BLaER1 treated with 17β-estradiol and CSF1 and Interleukin-3, amounts not matched to agents 10 nM and 100 nM (cell line): ENCODE results near the gene DDX23.

ENCODE experiments used
- H3K27ac ChIP-seq, 11 experiments: shearing (Covaris generic); formaldehyde crosslinking; 2 replicates each; pipeline ENCODE4 v1.8.1; 2022
- H3K27me3 ChIP-seq, 11 experiments: shearing (Covaris generic); formaldehyde crosslinking; 2 replicates each; pipeline ENCODE4 v1.8.1; 2022
- H3K36me3 ChIP-seq, 11 experiments: shearing (Covaris generic); formaldehyde crosslinking; 2 replicates each; pipeline ENCODE4 v1.8.1; 2022
- H3K4me1 ChIP-seq, 10 experiments: shearing (Covaris generic); formaldehyde crosslinking; 2 replicates each; pipeline ENCODE4 v1.8.1; 2022
- H3K4me2 ChIP-seq, 11 experiments: shearing (Covaris generic); formaldehyde crosslinking; 2 replicates each; pipeline ENCODE4 v1.8.1; 2022
- H3K4me3 ChIP-seq, 10 experiments: shearing (Covaris generic); formaldehyde crosslinking; 2 replicates each; pipeline ENCODE4 v1.8.1; 2022
- H3K9ac ChIP-seq, 11 experiments: shearing (Covaris generic); formaldehyde crosslinking; 2 replicates each; pipeline ENCODE4 v1.8.1; 2022
- H3K9me3 ChIP-seq, 11 experiments: shearing (Covaris generic); formaldehyde crosslinking; replicated peaks in 1 of 11; 2 replicates each; pipeline ENCODE4 v1.8.1; 2022
- H4K20me1 ChIP-seq, 11 experiments: shearing (Covaris generic); formaldehyde crosslinking; 2 replicates each; pipeline ENCODE4 v1.8.1; 2022
- Cebpa-rat ChIP-seq, 11 experiments: shearing (Covaris generic); IDR thresholded peaks; 2 replicates each; pipeline ENCODE4 v1.8.1; 2022

DDX23 gene

GRCh38 chr12:48831257-48831656, 20.7 kb downstream of the DDX23 start:
- 0 out of 22 replicates have a peak overlapping the region, but pooled peaks of 1 of the 11 experiments have one; percentile 22 for H3K9ac ChIP-seq
- peaks cover 36 to 100% (median 87%) of the 10 kb centered on the region in 11 experiments for H4K20me1 ChIP-seq
- no peaks in the 10 kb centered on the region for H3K9me3 ChIP-seq
- H3K4me3 ChIP-seq = no peak overlapping the region
- no peak for TF ChIP-seq Cebpa-rat (IDR thresholded peaks at IDR 0.05)
- peaks cover 100% of the 10 kb centered on the region in 11 experiments for H3K36me3 ChIP-seq
- H3K4me1 ChIP-seq = no peaks in the 10 kb centered on the region; a peak in 1 of 20 replicates
- H3K27me3 ChIP-seq = no peaks in the 10 kb centered on the region
- H3K27ac ChIP-seq = no peak overlapping the region
- no peak overlapping the region for H3K4me2 ChIP-seq

- H3K27ac ChIP-seq = no peak overlapping the region
- H3K4me2 ChIP-seq = no peak overlapping the region
- peaks cover 94 to 100% (median 100%) of the 10 kb centered on the region in 11 experiments for H3K36me3 ChIP-seq
- peaks cover 36 to 98% (median 87%) of the 10 kb centered on the region in 11 experiments for H4K20me1 ChIP-seq
- H3K4me3 ChIP-seq = no peak overlapping the region
- no peak for TF ChIP-seq Cebpa-rat (IDR thresholded peaks at IDR 0.05)
- no peaks in the 10 kb centered on the region for H3K27me3 ChIP-seq
- no peak overlapping the region for H3K9ac ChIP-seq
- no peaks in the 10 kb centered on the region; a peak in 1 of 20 replicates for H3K4me1 ChIP-seq
- H3K9me3 ChIP-seq = no peaks in the 10 kb centered on the region
Measured at GRCh38 chr12:48828841-48829575, 23.0 kb downstream of the DDX23 start.

- Histone ChIP-seq H3K4me3 (no peak overlapping the region), H3K9me3 (no peaks in the 10 kb centered on the region), H3K36me3 (peaks cover 94 to 100% (median 100%) of the 10 kb centered on the region in 11 experiments), H3K27me3 (no peaks in the 10 kb centered on the region), H3K4me2 (no peak overlapping the region), H3K27ac (no peak overlapping the region), H3K9ac (no peak overlapping the region), H3K4me1 (no peaks in the 10 kb centered on the region; a peak in 1 of 20 replicates), H4K20me1 (peaks cover 36 to 100% (median 87%) of the 10 kb centered on the region in 11 experiments)
- TF ChIP-seq Cebpa-rat (IDR thresholded peaks at IDR 0.05) = no peak
Measured at GRCh38 chr12:48828293-48828692, 23.7 kb downstream of the DDX23 start.

- Histone ChIP-seq H3K4me2 (no peak overlapping the region), H3K27me3 (no peaks in the 10 kb centered on the region), H4K20me1 (peaks cover 36 to 100% (median 86%) of the 10 kb centered on the region in 11 experiments), H3K27ac (no peak overlapping the region), H3K9me3 (no peaks in the 10 kb centered on the region), H3K4me1 (no peaks in the 10 kb centered on the region; a peak in 1 of 20 replicates), H3K4me3 (no peak overlapping the region), H3K36me3 (peaks cover 90 to 100% (median 97%) of the 10 kb centered on the region in 11 experiments), H3K9ac (no peak overlapping the region)
- TF ChIP-seq Cebpa-rat (IDR thresholded peaks at IDR 0.05) = no peak
Measured at GRCh38 chr12:48827513-48828096, 24.4 kb downstream of the DDX23 start.

GRCh38 chr12:48827026-48827425, 24.9 kb downstream of the DDX23 start:
- Histone ChIP-seq H3K4me1 (peaks cover 0 to under 1% (median 0%) of the 10 kb centered on the region in 10 experiments; a peak in 1 of 20 replicates), H3K36me3 (peaks cover 84 to 100% (median 91%) of the 10 kb centered on the region in 11 experiments), H3K9ac (no peak overlapping the region), H3K4me3 (no peak overlapping the region), H3K9me3 (no peaks in the 10 kb centered on the region), H3K4me2 (no peak overlapping the region), H4K20me1 (peaks cover 36 to 100% (median 85%) of the 10 kb centered on the region in 11 experiments), H3K27me3 (no peaks in the 10 kb centered on the region), H3K27ac (no peak overlapping the region)
- no peak for TF ChIP-seq Cebpa-rat (IDR thresholded peaks at IDR 0.05)

GRCh38 chr12:48826209-48826855, 25.6 kb downstream of the DDX23 start:
- Histone ChIP-seq H3K9ac (no peak overlapping the region), H4K20me1 (peaks cover 36 to 100% (median 78%) of the 10 kb centered on the region in 11 experiments), H3K9me3 (no peaks in the 10 kb centered on the region), H3K27me3 (no peaks in the 10 kb centered on the region), H3K4me1 (peaks cover 0 to 5% (median 0%) of the 10 kb centered on the region in 10 experiments; a peak in 1 of 20 replicates), H3K36me3 (peaks cover 77 to 99% (median 84%) of the 10 kb centered on the region in 11 experiments), H3K27ac (no peak overlapping the region), H3K4me3 (no peak overlapping the region), H3K4me2 (no peak overlapping the region)
- TF ChIP-seq Cebpa-rat (IDR thresholded peaks at IDR 0.05) = no peak

- no peak overlapping the region for H3K4me2 ChIP-seq
- H3K27me3 ChIP-seq = no peaks in the 10 kb centered on the region
- H3K9me3 ChIP-seq = no peaks in the 10 kb centered on the region
- peaks cover 63 to 90% (median 70%) of the 10 kb centered on the region in 11 experiments for H3K36me3 ChIP-seq
- H4K20me1 ChIP-seq = peaks cover 25 to 90% (median 71%) of the 10 kb centered on the region in 11 experiments
- H3K4me3 ChIP-seq = no peak overlapping the region
- peaks cover 7 to 12% (median 8%) of the 10 kb centered on the region in 10 experiments for H3K4me1 ChIP-seq
- TF ChIP-seq Cebpa-rat (IDR thresholded peaks at IDR 0.05) = no peak
- no peak overlapping the region for H3K27ac ChIP-seq
- no peak overlapping the region for H3K9ac ChIP-seq
Measured at GRCh38 chr12:48824905-48825304, 27.1 kb downstream of the DDX23 start.

GRCh38 chr12:48824112-48824511, 27.9 kb downstream of the DDX23 start:
- no peak for TF ChIP-seq Cebpa-rat (IDR thresholded peaks at IDR 0.05)

GRCh38 chr12:48823281-48823680, 28.7 kb downstream of the DDX23 start:
- Histone ChIP-seq H3K36me3 (peaks cover 47 to 74% (median 54%) of the 10 kb centered on the region in 11 experiments), H4K20me1 (peaks cover 10 to 83% (median 63%) of the 10 kb centered on the region in 11 experiments; a peak in 21 of 22 replicates), H3K27me3 (no peaks in the 10 kb centered on the region), H3K9ac (no peak overlapping the region), H3K27ac (no peak overlapping the region), H3K9me3 (no peaks in the 10 kb centered on the region), H3K4me2 (no peak overlapping the region), H3K4me3 (no peak overlapping the region), H3K4me1 (peaks cover 18 to 25% (median 19%) of the 10 kb centered on the region in 10 experiments)
- no peak for TF ChIP-seq Cebpa-rat (IDR thresholded peaks at IDR 0.05)

More at GRCh38 chr12:48824112-48824511, 27.9 kb downstream of the DDX23 start:
- H3K4me1 ChIP-seq = peaks cover 15 to 20% (median 16%) of the 10 kb centered on the region in 10 experiments
- no peaks in the 10 kb centered on the region for H3K27me3 ChIP-seq
- peaks cover 55 to 82% (median 62%) of the 10 kb centered on the region in 11 experiments for H3K36me3 ChIP-seq
- no peak overlapping the region for H3K4me2 ChIP-seq
- H3K9me3 ChIP-seq = no peaks in the 10 kb centered on the region
- H3K9ac ChIP-seq = no peak overlapping the region
- H4K20me1 ChIP-seq = peaks cover 17 to 90% (median 71%) of the 10 kb centered on the region in 11 experiments
- H3K4me3 ChIP-seq = no peak overlapping the region
- no peak overlapping the region for H3K27ac ChIP-seq
